ENCODE measurements around the gene NTNG1.

NTNG1 gene

GRCh38 chr1:107405236-107405635, 264.4 kb downstream of the NTNG1 start:
- peak; percentile 87 for DNase-seq (ENCODE audit: low read depth)

- no peak for DNase-seq (ENCODE audit: low read depth)
Observed at GRCh38 chr1:107407011-107407410, 266.2 kb downstream of the NTNG1 start.

GRCh38 chr1:107413546-107413945, 272.7 kb downstream of the NTNG1 start:
- DNase-seq (ENCODE audit: low read depth), result peak; percentile 6

GRCh38 chr1:107413951-107414350, 273.1 kb downstream of the NTNG1 start:
- DNase-seq (ENCODE audit: low read depth), result no peak

- DNase-seq (ENCODE audit: low read depth), result peak; percentile 10
Observed at GRCh38 chr1:107414550-107414949, 273.7 kb downstream of the NTNG1 start.

GRCh38 chr1:107415241-107415640, 274.4 kb downstream of the NTNG1 start:
- no peak for DNase-seq (ENCODE audit: low read depth)

GRCh38 chr1:107419003-107419402, 278.2 kb downstream of the NTNG1 start:
- no peak for DNase-seq (ENCODE audit: low read depth)

- DNase-seq (ENCODE audit: low read depth), result no peak
Observed at GRCh38 chr1:107422901-107423300, 282.1 kb downstream of the NTNG1 start.

GRCh38 chr1:107430540-107431228, 289.8 kb downstream of the NTNG1 start:
- DNase-seq (ENCODE audit: low read depth), result no peak

- peak; percentile 14 for DNase-seq (ENCODE audit: low read depth)
Observed at GRCh38 chr1:107432108-107432507, 291.3 kb downstream of the NTNG1 start.

- DNase-seq (ENCODE audit: low read depth), result no peak
Observed at GRCh38 chr1:107433068-107433467, 292.2 kb downstream of the NTNG1 start.

- DNase-seq (ENCODE audit: low read depth), result no peak
Observed at GRCh38 chr1:107433635-107434360, 293.0 kb downstream of the NTNG1 start.

- no peak for DNase-seq (ENCODE audit: low read depth)
Observed at GRCh38 chr1:107434361-107434693, 293.5 kb downstream of the NTNG1 start.

GRCh38 chr1:107436552-107437241, 295.9 kb downstream of the NTNG1 start:
- DNase-seq (ENCODE audit: low read depth), result no peak

GRCh38 chr1:107439567-107439966, 298.7 kb downstream of the NTNG1 start:
- no peak for DNase-seq (ENCODE audit: low read depth)

GRCh38 chr1:107442551-107442950, 301.7 kb downstream of the NTNG1 start:
- DNase-seq (ENCODE audit: low read depth), result no peak

- DNase-seq (ENCODE audit: low read depth), result no peak
Observed at GRCh38 chr1:107443027-107443426, 302.2 kb downstream of the NTNG1 start.

GRCh38 chr1:107443860-107444259, 303.0 kb downstream of the NTNG1 start:
- DNase-seq (ENCODE audit: low read depth), result no peak

GRCh38 chr1:107444302-107444701, 303.5 kb downstream of the NTNG1 start:
- DNase-seq (ENCODE audit: low read depth), result no peak

GRCh38 chr1:107449326-107449725, 308.5 kb downstream of the NTNG1 start:
- no peak for DNase-seq (ENCODE audit: low read depth)

GRCh38 chr1:107450899-107451664, 310.2 kb downstream of the NTNG1 start:
- no peak for DNase-seq (ENCODE audit: low read depth)

- no peak for DNase-seq (ENCODE audit: low read depth)
Observed at GRCh38 chr1:107451715-107452114, 310.9 kb downstream of the NTNG1 start.
